Activated CD4-positive, CD25-positive, alpha-beta regulatory T cell treated with anti-CD3 and anti-CD28 coated beads, Interleukin-2, amount 50 U/mL, for 24 hours (primary cell): ENCODE results near the gene ZDHHC3.
"Not testable (repeated sequence)": the region's sequence is repeated elsewhere in the genome, so short reads cannot be mapped to it uniquely, and the experiment has no call there.

Source experiments
- ATAC-seq, 2 donors: fragments of 150-1000 bp; cut with Tn5 transposase; one replicate each; pipeline ENCODE4 v1.10.0; 2021; ENCODE audit warnings: mild to moderate bottlenecking in 1 of 2, moderate library complexity in 1 of 2

ZDHHC3 gene

DNA sequence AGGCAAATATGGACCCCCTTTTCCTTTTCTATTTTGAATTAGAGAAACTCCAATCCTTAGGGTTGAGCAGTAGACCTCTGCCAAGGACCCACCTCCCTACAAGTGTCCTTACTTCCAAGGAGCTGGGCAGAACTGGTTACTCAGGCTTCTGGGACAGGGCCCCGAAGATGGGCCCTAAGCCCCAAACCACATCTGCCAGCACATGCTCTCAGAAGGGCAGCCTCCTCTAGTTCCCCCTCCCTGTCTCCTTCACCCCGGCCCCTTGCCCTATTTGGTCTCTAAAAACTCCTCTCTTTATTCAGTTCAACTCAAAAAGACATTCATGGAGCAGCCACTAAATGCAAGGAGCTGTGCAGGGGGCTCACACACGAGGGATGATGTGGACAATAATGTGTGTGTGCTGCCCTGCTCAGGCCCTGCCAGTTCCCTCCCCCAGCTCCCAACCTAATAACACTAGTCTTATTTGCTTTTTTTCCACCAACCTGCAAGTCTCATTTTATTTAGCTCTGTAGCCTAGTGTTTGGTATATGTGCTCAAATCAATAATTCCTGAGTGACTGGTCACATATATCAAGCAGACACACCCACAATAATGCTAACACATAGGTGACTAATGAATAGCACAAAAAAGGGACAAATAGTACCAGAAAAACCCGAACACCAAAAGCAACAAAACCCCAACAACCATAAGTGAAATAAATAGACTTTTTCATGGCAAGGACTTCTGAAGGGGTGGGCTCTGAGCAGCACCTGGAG, 12.2 kb downstream of the ZDHHC3 start:
- ATAC-seq: no peak

DNA sequence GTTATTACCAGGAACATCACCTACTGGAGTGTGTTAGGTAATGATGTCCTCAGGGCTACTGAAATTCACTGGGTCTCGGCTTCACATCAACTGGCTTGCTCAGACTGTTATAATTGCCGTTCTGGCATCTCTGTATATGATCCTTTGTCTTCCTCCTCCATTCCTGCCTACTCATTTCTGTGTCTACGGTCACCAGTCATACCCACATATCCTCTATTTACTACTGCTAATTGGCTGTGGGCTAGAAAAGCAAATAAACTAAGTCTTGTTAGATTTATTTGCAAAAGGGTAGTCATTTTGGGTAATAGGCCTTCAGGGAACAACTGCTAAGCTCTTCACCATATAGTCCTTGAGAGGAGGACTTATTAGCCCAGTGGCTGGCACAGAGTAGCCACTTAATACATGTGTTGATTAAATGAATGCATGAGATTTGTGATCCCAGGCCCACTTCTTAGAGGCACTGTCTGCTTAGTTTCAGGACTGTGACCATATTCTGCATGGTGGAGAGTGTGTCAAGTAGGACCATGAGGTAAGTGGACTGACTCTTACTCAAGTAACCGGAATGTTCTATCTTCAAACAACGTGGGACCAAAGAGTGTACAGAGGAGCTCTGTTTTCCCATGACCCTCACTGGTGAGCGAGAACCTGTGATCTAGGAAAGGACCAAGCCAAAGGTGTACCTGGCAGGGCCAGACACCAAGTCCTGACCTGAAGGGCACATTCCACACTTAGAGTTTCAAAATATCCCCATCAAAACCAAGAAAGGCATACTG, 13.2 kb downstream of the ZDHHC3 start:
- ATAC-seq: no peak

- ATAC-seq: no peak
These were observed 14.1 kb downstream of the ZDHHC3 start for GRCh38 chr3:44961888-44962287.

DNA sequence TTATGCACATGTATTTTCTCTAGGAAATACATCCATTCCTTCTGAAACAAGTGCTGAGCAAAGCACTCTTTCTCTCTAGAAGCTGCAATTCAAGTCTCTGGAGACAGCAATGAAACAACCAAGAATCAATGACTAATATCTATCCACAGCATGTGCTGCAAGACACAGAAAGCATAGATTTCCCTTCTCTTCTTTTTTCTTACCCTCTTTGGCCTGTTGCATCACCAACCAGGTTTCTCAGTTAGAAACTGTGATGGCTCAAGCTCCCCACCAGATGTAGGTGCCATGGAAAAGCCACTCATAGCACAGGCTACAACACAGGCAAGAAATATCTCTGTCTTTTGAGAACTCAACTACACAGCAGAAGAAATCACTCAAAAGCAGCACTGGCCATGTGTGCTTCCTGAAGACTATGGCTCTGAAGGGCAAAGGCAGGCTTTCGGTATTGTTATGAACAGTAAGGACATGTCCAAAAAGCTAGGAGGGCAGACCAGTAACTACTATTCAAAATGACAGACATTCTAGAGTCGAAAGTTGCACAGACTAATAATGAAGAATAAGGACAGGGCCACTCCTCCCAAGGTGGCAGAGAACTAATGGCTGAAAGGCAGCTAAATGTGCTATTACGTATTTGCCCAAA, 15.5 kb downstream of the ZDHHC3 start:
- no peak for ATAC-seq

GRCh38 chr3:44958386-44958785, 17.6 kb downstream of the ZDHHC3 start:
- ATAC-seq: no peak

DNA sequence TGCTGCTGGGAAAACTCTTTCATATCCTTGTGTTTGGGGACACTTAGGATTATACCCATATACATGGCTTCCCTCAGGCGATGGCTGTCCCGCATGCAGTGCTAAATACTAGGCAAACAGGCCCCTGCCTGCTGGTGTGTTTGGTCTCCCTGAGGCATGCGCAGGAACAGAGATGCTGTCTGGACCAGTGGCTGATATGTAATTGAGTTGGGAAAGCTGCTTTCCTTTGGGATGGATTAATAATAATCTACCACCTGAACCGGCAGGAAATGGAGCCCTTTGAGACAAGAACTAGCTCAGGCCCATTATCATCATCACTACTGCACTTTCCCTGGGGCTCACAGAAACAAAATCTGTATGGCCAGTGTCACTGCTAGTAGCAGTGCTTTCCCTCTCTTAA, 18.0 kb downstream of the ZDHHC3 start:
- ATAC-seq: no peak

DNA sequence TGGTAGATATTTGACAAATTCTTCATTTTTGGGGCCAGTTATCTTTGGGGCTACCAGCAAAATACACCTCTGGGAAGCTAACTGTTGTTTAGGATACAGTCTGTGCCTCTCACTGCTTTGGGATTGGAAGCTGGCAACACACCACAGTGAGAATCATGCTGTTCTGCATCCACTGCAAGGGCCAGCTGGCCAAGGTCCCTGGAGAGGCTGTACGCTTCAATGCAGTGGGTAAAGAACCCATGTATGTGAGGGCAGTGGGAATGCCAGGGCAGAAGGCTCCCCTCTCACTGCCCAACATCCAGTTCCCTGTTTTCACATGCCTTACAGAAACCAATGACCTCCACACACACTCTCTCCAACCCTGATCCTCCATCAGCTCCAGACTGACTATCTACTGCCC, 20.1 kb downstream of the ZDHHC3 start:
- ATAC-seq: no peak

DNA sequence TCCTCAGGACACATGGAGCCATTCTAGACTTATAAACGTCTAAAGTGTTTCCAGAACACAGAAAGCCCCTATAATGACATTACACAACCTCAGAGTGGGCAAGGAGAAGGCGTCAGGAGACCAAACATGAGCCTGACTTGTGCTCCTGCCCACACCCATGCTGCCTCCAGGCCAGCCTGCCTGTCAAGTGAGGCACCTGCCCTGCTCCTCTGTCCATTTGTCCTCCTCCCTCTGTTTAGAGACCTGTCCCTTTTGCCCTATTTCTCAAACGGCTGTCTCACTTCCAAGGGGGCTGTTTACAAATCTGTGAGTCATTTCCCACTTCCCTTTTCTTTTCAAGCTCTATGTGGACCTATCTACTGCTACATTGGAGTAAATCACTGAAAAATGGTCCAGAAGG, 21.0 kb downstream of the ZDHHC3 start:
- ATAC-seq: no peak

DNA sequence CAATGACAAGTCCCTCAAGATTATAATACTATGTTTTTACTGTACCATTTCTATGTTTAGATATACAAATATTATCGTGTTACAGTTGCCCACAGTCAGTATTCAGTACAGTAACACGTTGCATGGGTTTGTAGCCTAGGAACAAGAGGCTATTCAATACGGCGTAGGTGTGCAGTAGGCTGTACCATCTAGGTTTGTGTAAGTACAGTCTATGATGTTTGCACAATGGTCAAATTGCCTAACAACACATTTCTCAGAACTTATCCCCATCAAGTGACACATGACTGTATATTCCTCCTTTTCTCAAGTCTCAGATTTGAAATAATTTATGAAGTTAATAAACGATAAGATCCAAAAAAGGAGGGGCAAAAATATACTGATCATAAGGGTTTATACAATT, 21.7 kb downstream of the ZDHHC3 start:
- ATAC-seq: no peak

DNA sequence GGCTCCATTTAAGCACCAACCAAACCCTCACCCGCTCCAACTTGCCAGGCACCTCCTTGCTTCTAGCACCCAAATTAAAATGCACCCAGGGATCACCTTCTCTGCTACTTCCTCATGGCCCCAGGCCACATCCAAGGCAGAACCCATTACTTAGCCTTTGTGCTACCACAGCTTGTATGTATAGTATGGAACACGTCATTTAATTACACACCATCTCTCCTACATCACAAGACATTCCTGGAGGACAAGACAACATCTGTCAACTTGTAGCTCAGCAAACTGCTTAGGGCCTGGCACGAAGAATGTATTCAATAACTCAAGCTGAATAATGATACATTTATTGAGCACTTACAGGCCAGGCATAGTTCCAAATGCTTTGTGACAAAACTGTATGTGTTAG, 23.3 kb downstream of the ZDHHC3 start:
- no peak for ATAC-seq

- no peak for ATAC-seq
These were observed 25.7 kb downstream of the ZDHHC3 start for GRCh38 chr3:44950275-44950734.

GRCh38 chr3:44949770-44950169, 26.2 kb downstream of the ZDHHC3 start:
- ATAC-seq: not testable (repeated sequence)

DNA sequence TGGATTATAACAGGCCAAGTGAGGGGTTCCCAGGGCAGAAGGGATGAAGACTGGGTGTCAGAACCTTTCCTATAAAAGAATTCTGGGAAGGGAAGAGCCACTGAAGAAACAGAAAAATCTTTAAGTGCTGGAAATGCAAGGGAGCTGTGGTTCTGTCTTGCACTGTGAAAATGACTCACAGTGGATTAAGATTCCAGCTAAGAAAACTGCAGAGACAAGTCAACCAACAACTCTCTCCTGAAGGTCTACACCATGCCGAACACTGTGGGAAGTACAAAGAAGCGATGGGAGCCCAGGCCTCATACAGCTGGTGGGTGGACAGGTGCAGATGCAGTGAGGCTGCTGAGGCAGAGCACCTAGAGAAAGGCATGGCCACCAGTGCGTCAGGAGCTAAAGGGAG, 27.7 kb downstream of the ZDHHC3 start:
- no peak for ATAC-seq

DNA sequence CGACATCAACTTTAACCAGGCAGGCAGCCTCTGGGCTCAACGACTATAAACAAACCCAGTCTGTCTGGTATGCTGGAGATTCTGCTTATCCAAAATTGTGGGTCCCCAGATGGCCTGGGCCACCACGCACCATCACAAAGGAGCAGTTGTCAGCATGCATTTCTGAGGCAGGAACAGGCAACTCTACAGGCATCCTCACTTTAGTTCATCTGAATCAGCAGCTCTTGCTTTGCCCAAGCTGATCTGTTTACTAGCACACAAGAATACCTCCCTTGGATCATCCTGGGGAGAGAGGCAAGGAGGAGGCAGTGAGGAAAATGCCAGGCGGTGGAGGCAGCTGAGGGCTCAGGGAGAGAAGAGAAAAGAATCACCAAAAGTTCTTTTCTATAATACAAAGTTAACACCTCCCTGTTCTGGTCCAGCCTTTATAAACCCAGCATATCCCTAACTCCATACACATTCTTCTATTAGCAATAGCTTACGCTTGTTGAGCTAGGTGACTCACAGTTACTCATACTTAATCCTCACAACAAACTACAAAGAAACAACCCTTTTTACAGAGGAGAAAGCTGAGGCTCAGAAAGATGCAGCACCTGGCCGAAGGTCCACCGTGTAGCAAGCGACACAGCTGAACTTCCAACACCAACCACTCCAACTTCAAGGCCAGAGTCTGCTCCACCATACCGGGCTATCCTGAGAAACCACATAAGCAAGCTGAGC, 33.6 kb downstream of the ZDHHC3 start:
- ATAC-seq: no peak

DNA sequence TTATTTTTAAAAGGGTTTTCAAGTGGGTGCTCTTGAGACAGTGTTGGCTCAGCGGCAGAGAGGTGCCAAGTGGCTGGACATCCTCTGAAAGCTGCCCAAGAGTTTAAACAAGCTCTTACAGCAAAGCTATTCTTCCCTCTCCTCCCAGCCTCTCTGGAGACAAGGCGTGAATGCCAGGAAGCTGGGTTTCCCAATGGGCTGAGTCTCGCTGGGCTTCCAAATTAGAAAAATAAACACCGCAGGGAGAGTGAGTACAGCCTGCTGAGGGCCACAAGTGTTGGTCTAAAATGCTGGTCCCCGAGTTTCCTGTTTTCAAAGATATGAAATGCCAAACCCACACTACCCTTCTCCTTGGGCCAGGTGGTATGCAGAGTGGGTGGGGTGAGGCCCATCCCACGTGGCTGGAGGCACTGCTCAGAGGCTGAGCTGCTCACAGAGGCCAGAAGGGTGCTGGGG, 36.4 kb downstream of the ZDHHC3 start:
- no peak for ATAC-seq

DNA sequence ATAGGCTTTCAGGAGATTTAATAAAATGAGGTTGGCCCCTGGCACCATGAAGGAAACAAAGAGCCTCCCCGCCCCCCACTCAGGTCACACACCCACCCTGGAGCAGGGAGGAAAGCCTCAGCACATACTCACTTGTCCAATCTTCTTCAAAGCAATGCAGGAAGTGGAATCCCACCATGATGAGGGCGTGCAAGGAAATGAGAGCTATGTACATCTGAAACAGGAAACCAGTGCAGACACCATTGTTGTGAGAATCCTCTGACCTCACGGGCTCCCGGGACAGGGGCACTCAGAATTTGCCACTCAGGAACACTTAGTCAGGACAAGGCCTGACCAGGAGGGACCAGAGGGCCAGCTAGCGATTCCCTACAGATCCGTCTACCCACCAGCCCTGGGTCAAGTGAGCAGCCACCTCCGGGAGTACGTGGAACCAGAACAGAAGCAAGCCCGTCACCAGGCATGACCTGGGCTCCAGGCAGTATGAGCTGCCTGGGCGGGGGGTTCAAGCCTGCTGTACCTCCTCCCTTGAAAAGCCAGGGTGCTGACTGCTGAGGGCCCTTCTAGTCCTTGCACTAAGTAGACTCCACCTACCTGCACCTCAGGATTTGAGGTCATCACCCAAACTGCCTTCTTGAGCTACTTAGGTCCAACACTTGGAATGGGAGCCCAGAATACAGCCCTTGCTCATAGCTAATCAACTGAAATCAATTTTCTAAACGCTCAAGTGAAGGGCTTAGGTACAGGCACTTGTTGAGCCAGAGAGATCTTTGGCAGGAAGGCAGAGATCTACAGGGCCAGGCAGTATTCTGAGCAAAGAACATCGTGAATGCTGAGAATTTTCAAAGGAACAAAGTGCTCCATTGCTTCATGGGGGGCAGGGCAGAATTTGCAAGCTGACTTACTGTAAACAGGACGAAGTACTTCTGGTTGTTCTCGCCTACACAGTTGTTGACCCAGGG, 42.7 kb downstream of the ZDHHC3 start:
- ATAC-seq: no peak

- no peak for ATAC-seq
These were observed 43.7 kb downstream of the ZDHHC3 start for GRCh38 chr3:44932271-44932670.

DNA sequence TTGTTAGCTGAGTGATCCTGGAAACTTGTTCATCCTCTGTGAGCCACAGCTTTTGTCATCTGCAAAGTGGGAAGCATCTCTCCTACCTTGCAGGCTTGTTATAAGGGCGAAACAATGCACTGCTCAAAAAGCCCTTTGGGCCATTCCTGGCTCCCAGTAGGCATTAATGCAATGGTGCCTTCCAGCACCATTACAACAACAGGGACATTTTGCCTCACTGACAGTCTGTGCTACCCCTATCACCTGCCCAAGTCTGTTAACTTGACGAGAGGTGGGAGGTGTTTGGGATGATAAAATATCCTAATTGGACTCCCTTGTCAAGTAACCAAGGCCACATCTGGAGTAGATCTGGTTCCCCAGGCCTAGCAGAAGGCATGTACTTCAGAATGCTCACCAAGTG, 44.2 kb downstream of the ZDHHC3 start:
- ATAC-seq: no peak

GRCh38 chr3:44930911-44931310, 45.1 kb downstream of the ZDHHC3 start:
- ATAC-seq: no peak

DNA sequence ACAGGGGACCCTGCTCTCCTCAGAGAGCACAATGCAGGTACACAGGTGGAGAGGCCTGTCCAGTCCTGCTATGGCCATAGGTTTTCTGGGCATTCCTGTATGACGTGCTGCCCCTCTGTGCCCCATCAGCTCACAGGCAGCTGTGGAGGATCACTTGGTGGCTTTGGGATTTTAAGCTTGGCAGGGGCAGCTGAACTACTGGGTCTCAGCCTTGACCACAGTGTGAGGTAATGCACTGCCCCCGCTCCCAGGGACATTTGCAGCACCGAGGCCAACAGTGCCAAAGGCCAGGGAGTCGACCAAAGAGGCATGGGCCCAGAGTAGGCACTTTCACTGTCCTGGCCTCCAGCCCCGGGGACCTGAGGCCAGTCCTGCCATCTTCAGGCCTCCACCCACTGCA, 46.2 kb downstream of the ZDHHC3 start:
- ATAC-seq: no peak

DNA sequence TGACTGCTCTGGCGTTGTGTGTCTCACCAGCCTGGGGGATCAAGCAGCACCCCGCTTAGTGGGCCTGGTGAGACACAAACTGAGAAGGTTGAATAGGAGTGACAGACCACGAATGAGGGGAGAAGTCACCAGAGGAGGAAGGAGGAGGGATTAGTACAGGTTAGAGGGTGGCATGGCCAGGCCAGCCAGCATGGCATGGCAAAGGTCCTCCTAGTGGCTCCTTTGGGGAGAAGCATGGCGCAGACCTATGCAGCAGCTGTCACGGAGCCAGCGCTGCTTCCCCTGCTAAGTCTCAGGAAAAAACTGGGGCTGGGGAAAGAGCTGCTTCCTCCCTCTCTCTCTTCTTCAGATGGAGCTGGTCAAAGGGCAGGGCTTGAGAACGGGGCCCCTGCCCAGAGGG, 48.6 kb downstream of the ZDHHC3 start:
- ATAC-seq: no peak

DNA sequence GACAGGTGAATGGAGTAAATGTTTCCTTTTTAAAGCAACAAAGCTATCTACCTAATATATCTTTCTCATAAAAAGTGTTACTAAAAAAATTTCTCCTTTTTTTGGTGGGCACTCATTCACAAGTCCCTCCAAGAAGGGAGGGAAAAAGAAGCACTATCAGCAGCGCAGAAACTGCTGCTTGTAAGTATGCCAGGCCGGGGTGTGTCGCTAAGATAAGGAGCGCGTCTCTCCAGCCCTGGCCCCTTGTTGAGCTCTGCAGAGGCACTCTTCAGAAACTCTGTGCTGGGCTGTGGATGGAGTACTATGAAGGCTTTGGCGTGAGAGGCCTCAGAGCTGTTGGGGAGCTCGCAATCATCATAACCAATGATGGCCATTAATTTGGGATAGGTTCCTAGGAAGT, 49.1 kb downstream of the ZDHHC3 start:
- ATAC-seq: no peak
